GM12891 (cell line): Measurements from ENCODE around the gene MAP3K20.

ENCODE experiments used
- DNase-seq: peaks from one replicate; pipeline ENCODE4 v3.0.0; 2011; ENCODE audit warnings: low spot score; ENCODE audit not compliant: insufficient read length
- FAIRE-seq: peaks from 2 replicates; lab custom pipeline; 2011; peaks lifted over from hg19 to GRCh38; lab: Jason Lieb, UNC
- PAX5 ChIP-seq: IDR thresholded peaks from 2 replicates; pipeline ENCODE4 v1.6.1; 2011; ENCODE audit warnings: low read length, moderate library complexity, mild to moderate bottlenecking; ENCODE audit not compliant: insufficient read depth, severe bottlenecking
- POLR2A ChIP-seq: IDR thresholded peaks from 2 replicates; pipeline ENCODE4 v1.6.1; 2011; ENCODE audit warnings: low read depth, low read length, control low read depth
- POLR2AphosphoS5 ChIP-seq: IDR thresholded peaks from 2 replicates; pipeline ENCODE4 v1.6.1; 2011; ENCODE audit warnings: low read depth, low read length, control low read depth
- POU2F2 ChIP-seq: IDR thresholded peaks from 2 replicates; pipeline ENCODE4 v1.6.1; 2011; ENCODE audit warnings: low read depth, mild to moderate bottlenecking, control low read depth, low read length, moderate library complexity
- SPI1 ChIP-seq: IDR thresholded peaks from 2 replicates; pipeline ENCODE4 v1.6.1; 2011; ENCODE audit warnings: low read depth, low read length, control low read depth
- TAF1 ChIP-seq: IDR thresholded peaks from 2 replicates; pipeline ENCODE4 v1.6.1; 2011; ENCODE audit warnings: low read depth, low read length, control low read depth

MAP3K20 gene

DNA sequence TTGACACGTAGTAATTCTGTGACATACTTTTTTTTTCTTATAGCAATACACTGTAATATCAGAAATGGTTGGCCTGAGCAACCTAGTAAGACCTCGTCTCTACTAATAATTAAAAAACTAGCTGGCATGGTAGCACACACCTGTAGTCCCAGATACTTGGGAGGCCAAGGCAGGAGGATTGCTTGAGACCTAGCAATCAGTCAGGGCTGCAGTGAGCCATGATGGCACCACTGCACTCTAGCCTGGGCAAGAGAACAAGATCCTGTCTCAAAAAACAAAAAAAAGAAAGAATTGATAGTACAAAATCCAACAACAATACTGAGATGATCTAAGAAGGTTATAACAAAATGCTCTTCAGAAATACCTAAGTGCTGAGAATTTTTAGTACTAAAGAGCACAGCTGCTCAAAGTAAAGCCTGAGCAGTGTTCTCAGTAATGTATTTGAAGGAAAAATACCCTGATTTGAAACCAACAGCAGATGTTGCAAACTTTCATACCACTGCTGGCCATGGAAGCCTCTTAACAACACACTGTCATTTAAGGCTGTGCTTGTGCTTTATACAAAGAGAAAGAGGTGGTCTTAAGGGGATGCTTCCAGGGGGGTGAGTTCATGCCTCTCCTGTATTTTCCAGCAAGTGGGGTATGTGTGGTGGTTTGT lies 146.4 kb downstream of the MAP3K20 start:
- DNase-seq (no peak), FAIRE-seq (peak; percentile 23)
- TF ChIP-seq PAX5 (no peak), TAF1 (no peak), POLR2A (no peak), POLR2AphosphoS5 (no peak)

- TF ChIP-seq TAF1 (no peak), PAX5 (no peak), POU2F2 (no peak), SPI1 (no peak), POLR2AphosphoS5 (no peak), POLR2A (no peak)
- FAIRE-seq (no peak), DNase-seq (no peak)
These were observed 148.2 kb downstream of the MAP3K20 start for GRCh38 chr2:173223871-173224270.

DNA sequence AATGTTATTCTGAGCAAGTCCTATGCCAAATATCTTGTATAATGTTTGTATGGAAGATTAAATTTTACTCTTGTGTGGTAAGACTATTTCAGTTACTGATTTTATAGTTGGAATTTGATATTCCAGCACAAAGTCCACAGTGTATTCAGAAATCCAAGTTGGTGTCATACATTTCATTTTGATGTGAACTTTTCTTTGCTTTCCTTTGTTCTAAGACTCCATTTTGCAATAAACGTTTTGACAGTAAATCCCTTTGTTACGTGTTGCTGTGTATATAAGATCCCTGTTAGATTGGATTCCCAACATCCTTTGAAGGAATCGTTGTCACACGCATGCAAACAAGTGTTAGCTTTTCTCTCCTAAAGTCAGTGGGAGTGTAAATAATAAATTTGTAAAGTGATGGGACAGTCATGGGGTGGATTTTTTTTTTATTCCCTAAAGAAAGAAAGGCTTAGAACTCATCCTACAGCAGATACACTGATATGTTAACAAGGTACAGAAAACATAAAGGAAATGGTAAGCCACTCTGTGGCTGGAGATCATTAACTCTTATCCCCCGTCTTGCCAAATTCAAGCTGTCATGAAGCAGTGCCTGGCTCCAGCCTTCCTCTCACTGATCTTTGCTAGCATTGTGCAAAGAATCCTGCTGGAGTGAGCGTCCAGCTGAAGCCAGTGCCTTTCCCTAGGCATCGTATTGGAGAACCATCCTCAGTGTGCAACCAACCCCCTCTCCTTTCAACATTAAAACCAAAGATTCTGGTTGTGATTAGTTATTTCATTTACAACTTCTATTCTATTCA lies 151.5 kb downstream of the MAP3K20 start:
- FAIRE-seq (no peak), DNase-seq (no peak)
- TF ChIP-seq TAF1 (no peak), PAX5 (no peak), SPI1 (no peak), POU2F2 (no peak), POLR2AphosphoS5 (no peak), POLR2A (no peak)

- TF ChIP-seq POLR2A (no peak), SPI1 (no peak), TAF1 (no peak), PAX5 (no peak), POLR2AphosphoS5 (no peak), POU2F2 (no peak)
- FAIRE-seq (no peak), DNase-seq (no peak)
These were observed 153.4 kb downstream of the MAP3K20 start for GRCh38 chr2:173229086-173229485.

DNA sequence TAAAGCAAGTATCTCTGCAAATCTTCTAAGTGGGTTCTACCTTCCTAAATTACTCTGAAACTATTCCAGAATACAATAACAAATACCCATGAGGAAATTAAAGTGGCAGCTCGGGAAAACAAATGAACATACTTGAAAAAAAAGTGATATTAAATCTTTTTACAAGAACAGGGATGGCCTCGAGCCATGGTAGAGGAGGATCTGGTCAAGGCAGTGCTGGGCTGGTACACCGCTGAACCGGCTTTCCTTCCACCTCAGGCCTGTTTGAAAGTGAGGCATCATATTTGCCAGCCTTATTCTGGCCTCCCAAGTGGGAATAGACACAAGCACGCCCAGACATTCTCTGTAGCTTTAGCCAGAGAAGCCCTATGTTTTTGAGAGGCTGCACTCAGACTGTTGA lies 154.5 kb downstream of the MAP3K20 start:
- DNase-seq (no peak), FAIRE-seq (no peak)
- TF ChIP-seq POLR2AphosphoS5, result no peak
- TF ChIP-seq POLR2A, result no peak
- no peak for TF ChIP-seq POU2F2
- TF ChIP-seq SPI1, result no peak
- no peak for TF ChIP-seq PAX5
- no peak for TF ChIP-seq TAF1

GRCh38 chr2:173231042-173231441 lies 155.4 kb downstream of the MAP3K20 start:
- DNase-seq, result no peak
- TF ChIP-seq POLR2AphosphoS5, result no peak
- TF ChIP-seq PAX5, result no peak
- TF ChIP-seq POLR2A, result no peak
- no peak for TF ChIP-seq SPI1
- no peak for TF ChIP-seq TAF1
- no peak for TF ChIP-seq POU2F2
- FAIRE-seq, result no peak

DNA sequence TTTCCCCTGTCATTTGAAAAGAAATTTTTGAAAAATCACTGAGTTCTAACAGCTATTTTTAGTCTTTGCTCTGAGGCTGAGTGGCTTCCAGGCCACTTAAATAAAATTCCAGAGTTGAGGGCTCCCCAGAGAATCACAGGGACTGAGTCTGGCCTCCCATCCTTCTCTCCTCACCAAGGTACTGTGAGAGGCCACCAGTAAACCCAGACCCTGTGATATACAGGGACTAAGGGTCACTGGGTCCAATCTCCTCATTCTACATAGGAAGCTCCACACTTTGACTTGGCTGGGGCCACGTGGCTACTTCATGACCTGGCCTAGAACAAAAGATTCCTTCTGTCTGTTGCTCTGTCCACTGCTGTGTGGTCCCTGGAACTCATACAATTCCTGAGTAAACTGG lies 155.8 kb downstream of the MAP3K20 start:
- FAIRE-seq, result no peak

GRCh38 chr2:173232956-173233744 lies 157.5 kb downstream of the MAP3K20 start:
- FAIRE-seq (no peak), DNase-seq (no peak)
- TF ChIP-seq PAX5 (no peak), SPI1 (no peak), POLR2AphosphoS5 (no peak), POU2F2 (no peak), POLR2A (no peak), TAF1 (no peak)

More for the DNA sequence above, 155.8 kb downstream of the MAP3K20 start:
- no peak for DNase-seq
- TF ChIP-seq POU2F2, result no peak
- TF ChIP-seq TAF1, result no peak
- TF ChIP-seq POLR2A, result no peak

DNA sequence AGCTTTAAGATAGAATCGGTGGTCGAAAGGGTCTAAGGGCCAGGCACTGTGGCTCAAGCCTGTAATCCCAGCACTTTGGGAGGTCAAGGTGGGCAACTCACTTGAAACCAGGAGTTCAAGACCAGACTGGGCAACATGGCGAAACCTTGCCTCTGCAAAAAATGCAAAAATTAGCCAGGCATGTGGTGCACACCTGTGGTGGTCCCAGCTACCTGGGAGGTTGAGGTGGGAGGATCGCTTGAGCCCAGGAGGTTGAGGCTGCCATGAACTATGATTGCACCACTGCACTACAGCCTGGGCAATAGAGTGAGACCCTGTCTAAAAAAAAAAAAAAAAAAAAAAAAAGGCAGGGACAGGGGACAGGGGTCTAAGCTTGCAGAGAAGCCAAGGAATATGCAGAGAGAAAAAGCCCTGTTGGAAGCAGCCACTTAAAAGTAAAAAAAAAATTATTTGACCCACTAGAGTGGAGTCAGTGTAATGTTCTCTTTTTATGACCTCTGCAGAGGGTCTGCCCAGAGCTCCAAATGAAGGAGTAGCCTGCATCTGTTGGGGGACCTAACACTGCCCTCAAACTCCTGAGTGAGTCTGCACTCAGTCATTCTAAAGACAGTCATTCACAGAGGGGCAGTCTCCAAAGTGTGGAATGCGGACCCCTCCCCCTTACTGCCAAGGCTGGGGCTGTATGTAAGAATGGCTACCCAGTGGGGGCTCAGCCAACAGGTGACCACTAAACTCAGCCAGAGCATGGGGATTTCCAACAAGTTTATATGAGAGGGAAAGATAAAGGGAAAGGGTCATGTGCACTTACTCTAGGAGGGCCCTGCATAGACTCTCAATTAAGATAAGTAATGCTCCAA lies 160.5 kb downstream of the MAP3K20 start:
- DNase-seq (no peak), FAIRE-seq (no peak)
- TF ChIP-seq POU2F2 (no peak), POLR2AphosphoS5 (no peak), PAX5 (no peak), TAF1 (no peak), SPI1 (no peak), POLR2A (no peak)
